NCI-H774 (cell line): ENCODE measurements around the gene ACY1.
A peak's percentile ranks its signal among the peaks of the same experiment; 100 is the strongest.

Experiments used
- DNase-seq: peaks from one replicate; lab custom pipeline; 2025; lab: John Stamatoyannopoulos, UW

ACY1 gene

GRCh38 chr3:51982838-51983577 lies at the start of gene ACY1:
TSS of gene ACY1 (plus strand) at chr3:51983535. CDS start at chr3:51984065, 530 bp downstream.
- DNase-seq = peak; percentile 25

GRCh38 chr3:51934139-51934850 lies 49.0 kb upstream of the ACY1 start:
- DNase-seq = no peak

DNA sequence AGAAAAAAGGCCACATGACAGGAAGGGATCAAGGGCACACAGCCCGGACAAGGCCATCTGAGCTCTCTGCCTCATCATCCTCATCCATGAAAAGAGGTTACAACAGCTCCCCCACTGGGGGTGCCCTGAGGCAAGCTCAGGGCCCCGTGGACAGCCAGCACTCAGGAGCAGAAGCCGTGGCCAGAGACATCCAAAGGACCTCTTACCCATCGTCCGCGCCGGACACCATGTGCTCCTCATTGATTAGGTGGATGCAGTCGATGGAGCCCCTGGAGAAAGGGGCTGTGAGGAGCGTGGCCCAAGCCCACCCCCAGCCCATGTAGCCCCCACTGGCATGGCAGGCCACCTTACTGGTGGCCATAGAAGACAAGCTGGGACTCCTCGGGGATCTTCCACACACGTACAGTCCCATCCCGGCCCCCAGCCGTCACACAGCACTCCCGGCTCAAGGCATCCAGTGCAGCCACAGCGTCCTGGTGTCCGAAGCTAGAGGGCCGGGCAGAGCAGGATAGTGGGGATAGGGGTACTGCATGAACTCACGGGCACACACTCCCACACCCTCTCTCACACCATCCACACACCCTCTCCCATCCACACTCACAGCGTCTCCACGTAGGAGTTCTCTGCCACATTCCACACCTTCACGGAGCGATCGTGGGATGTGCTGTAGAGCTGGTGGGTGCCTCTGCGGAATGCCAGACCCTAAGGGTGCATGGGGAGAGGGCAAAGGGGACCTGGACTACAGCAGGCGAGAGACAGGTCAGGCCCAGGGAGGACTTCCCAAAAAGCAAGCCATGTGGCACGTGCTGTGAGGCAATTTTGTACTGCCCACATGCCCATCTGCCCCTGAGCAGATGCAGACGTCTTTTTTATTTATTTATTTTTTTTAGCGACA lies 48.1 kb upstream of the ACY1 start:
- no peak for DNase-seq

GRCh38 chr3:51935886-51936755 lies 47.2 kb upstream of the ACY1 start:
- DNase-seq = no peak

DNA sequence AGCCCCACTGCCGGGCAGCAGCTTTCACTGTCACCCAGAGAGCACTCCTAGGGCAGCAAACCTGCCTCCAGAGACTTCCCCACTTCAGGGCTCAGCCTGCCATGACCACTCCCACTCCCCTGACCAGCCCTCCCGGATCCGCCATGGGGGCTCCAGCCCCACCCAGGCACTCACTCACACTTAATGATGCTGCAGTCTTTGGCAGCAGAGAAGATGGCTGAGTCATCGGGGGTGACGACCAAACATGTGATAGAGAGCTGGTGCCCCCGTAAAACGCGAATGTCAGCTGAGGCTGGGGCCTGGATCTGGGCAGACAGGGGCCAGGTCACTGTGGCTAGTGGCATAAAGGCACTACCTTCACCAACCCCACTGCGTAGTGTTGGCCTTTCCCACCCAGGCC lies 46.3 kb upstream of the ACY1 start:
- no peak for DNase-seq

GRCh38 chr3:51937611-51938450 lies 45.5 kb upstream of the ACY1 start:
- DNase-seq = no peak

- DNase-seq = no peak
These were observed 44.4 kb upstream of the ACY1 start for GRCh38 chr3:51938780-51939425.

DNA sequence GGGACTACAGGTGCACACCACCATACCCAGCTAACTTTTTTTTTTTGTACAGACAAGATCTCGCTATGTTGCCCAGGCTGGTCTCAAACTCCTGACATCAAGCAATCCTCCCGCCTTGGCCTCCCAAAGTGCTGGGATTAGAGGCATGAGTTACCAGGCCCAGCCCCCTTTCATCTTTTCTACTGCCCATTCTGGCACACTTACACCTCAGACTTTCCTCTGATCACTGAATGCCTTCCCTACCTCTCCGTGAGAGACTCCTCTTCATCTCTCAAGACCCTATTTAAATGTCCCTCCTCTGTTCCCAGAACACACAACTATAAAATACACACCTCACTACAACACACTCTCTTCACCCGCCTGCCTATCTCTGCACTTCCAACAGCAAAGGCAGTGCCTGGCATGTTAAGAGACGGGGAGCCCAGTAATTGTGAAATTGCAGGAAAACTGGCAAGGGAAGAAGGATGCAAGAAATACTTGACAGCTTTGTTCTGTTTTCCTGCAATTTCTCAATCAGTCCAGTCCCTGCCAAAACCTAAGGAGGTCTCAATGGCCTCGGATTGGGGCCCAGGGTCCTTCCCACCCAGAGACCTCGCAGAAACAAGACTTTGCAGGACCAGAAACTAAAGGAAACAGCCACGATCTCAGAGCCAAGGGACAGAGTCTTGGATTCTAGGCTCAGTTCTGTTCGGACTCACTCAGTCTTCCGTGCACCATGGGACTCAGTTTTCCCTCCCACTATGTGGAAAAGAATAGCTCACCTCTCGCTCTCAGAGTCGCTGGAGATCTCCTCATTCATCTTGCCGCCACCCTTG lies 42.5 kb upstream of the ACY1 start:
- DNase-seq = no peak

GRCh38 chr3:51941463-51941797 lies 41.9 kb upstream of the ACY1 start:
- DNase-seq = no peak

GRCh38 chr3:51941798-51942602 lies 41.3 kb upstream of the ACY1 start, which contains the start of the genes PARP3 and RRP9:
TSS of gene PARP3 (plus strand) at chr3:51942363. CDS start at chr3:51943356, 993 bp downstream.
TSS of gene RRP9 (minus strand) at chr3:51941904. CDS start at chr3:51941867, 37 bp downstream.
- peak; percentile 95 for DNase-seq

GRCh38 chr3:51942603-51943450 lies 40.5 kb upstream of the ACY1 start:
- DNase-seq = no peak

DNA sequence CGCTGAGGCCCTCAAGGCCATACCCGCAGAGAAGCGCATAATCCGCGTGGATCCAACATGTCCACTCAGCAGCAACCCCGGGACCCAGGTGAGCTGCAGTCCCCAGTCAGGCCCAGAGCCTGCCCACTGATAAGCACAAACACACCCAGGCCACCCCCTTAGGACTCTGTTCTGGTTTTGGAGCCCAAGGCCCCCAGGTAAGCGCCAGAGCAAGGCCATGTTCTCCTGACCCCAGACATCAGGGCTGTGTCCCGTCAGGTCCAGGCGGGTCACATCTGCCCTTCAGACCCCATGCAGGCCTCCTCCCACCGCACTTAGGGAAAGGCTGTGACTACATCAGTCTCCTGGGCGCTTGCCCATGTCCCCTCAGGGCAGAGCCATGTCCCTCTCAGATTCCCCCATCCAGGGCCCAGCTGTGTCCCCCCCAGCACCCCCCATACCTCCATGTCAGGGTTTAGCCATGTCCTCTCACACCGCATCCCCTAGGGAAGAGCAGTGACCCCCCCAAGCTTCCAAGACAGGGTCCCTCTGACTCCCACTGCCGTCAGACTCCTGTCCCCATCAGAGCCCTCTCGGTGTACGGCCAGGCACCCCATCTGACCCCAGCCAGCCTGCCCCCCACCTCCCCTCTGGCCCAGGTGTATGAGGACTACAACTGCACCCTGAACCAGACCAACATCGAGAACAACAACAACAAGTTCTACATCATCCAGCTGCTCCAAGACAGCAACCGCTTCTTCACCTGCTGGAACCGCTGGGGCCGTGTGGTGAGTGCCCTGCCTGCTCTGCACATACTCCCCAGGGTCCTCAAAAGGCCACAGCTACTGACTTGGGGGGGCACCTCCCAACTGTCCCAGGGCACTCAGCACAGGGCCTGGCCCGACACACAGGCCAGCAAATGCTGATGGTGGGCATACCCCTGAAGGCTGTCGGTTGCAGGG lies 39.6 kb upstream of the ACY1 start:
- DNase-seq = no peak

GRCh38 chr3:51944451-51945021 lies 38.8 kb upstream of the ACY1 start:
- DNase-seq = no peak

- no peak for DNase-seq
These were observed 38.1 kb upstream of the ACY1 start for GRCh38 chr3:51945031-51945840.
